ENCODE results near the gene SART1.
"Not testable (repeated sequence)": the region's sequence is repeated elsewhere in the genome, so short reads cannot be mapped to it uniquely, and the experiment has no call there.

Gene SART1

GRCh38 chr11:65932558-65932919, 29.0 kb upstream of the SART1 start:
- no peak for DNase-seq

GRCh38 chr11:65934014-65934413, 27.5 kb upstream of the SART1 start:
- no peak for DNase-seq

GRCh38 chr11:65937766-65938165, 23.8 kb upstream of the SART1 start:
- no peak for DNase-seq

- no peak for DNase-seq
Observed at GRCh38 chr11:65941720-65942310, 19.7 kb upstream of the SART1 start.

- no peak for DNase-seq
Observed at GRCh38 chr11:65942531-65942930, 19.0 kb upstream of the SART1 start.

GRCh38 chr11:65944191-65944590, 17.3 kb upstream of the SART1 start:
- no peak for DNase-seq

- no peak for DNase-seq
Observed at GRCh38 chr11:65944767-65945166, 16.8 kb upstream of the SART1 start.

- DNase-seq: no peak
Observed at GRCh38 chr11:65945430-65945911, 16.1 kb upstream of the SART1 start, which contains the start of gene TSGA10IP. Gene TSGA10IP (plus strand): TSS chr11:65945480. CDS start chr11:65945676, 196 bp downstream.

GRCh38 chr11:65945941-65946558, 15.5 kb upstream of the SART1 start:
- no peak for DNase-seq

GRCh38 chr11:65946655-65947054, 14.9 kb upstream of the SART1 start:
- no peak for DNase-seq

- no peak for DNase-seq
Observed at GRCh38 chr11:65947133-65947532, 14.4 kb upstream of the SART1 start.

- no peak for DNase-seq
Observed at GRCh38 chr11:65947603-65948125, 13.9 kb upstream of the SART1 start.

- DNase-seq: not testable (repeated sequence)
Observed at GRCh38 chr11:65950711-65951110, 10.8 kb upstream of the SART1 start.

- DNase-seq: not testable (repeated sequence)
Observed at GRCh38 chr11:65951641-65952040, 9.9 kb upstream of the SART1 start.

- no peak for DNase-seq
Observed at GRCh38 chr11:65952052-65952521, 9.4 kb upstream of the SART1 start.

- DNase-seq: no peak
Observed at GRCh38 chr11:65953471-65953870, 8.1 kb upstream of the SART1 start.

GRCh38 chr11:65954771-65955170, 6.8 kb upstream of the SART1 start:
- no peak for DNase-seq

GRCh38 chr11:65958291-65958690, 3.2 kb upstream of the SART1 start:
- DNase-seq: no peak

GRCh38 chr11:65958774-65959420, 2.6 kb upstream of the SART1 start:
- DNase-seq: no peak

- no peak for DNase-seq
Observed at GRCh38 chr11:65960824-65961266, 689 bp upstream of the SART1 start.

- no peak for DNase-seq
Observed at GRCh38 chr11:65962141-65962564, 619 bp downstream of the SART1 start.

GRCh38 chr11:65964906-65965305, 3.4 kb downstream of the SART1 start:
- DNase-seq: no peak

- DNase-seq: no peak
Observed at GRCh38 chr11:65965986-65966762, 4.6 kb downstream of the SART1 start.
